Midbrain (tissue), 1 donor: ENCODE results near the gene PEAK1.
A peak's percentile ranks its signal among the peaks of the same experiment; 100 is the strongest.

Experiments used
- DNase-seq: peaks from one replicate; lab custom pipeline; 2025; lab: John Stamatoyannopoulos, UW

The PEAK1 gene

DNA sequence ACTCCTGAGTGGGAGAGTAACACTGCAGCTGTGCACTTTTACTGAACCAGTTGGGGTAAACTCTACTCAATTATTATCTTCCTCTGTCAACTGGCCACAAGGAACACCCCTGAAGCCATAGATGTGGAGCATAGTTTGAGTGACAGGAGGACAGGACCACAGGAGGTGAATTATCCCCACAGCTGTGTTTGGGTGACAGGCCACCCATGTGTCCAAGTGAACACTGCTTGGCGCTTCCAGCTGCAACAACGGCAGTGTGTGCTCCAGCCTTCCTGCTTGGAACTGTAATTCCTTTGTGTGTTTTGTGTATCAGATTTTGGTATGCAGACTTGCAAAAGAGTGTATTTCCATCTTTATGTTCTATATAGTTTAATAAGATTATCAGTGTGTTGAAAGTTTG, 328.8 kb downstream of the PEAK1 start:
- DNase-seq = no peak

DNA sequence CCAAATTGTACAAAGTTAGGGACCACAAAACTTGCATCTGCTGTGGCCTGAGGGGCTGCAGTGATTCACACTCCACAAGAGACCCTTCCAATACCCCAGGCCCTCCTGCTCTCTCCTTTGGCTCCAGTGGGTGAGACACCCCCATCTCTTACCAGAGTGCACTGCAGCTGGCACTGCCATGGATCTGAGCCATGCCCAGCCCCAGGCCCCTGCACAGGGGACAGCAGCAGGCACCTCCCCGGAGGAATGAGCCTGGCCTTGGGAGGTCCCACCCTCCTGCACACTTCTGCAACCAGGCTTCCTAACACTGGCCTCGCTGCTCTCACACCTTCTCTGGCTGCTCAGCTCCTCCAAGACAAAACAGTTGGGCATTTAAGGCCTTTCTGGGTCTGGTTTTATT, 332.7 kb downstream of the PEAK1 start:
- no peak for DNase-seq

DNA sequence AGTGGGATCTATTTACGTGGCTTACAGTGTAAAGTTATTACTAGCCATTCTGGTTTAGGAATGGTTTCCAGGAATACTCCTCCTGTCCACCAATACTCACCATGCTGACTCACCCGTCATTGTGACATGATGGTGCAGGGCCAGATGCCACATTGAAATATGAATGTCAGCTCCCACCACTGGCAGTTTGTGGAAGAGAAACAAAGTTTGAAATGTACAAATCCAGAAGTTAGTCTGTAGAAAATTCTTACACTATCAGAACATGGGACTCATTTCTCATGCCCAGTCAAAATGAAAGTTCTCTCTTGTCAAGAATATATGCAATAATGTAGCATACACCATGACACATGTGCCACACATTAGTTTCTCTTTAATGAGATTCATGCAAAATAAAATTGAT, 334.6 kb downstream of the PEAK1 start:
- DNase-seq = no peak

DNA sequence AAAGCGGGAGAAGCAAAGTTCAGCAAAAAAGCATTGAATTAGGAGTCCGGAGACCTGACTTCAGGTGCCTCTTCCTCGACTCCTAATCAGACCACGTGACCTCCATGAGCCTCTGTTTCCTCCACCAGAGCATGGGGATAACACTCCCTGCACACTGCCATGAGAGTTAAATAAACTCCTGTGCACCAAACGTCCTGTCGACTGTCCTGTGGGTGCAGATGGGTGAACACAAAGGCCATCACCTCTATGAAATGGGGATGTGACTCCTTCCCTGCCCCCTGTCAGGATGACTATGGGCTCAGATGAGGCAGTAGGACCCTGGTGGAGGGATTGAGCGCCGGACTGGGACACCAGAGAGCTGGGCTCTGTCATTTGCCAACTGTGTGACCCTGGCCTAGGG, 335.5 kb downstream of the PEAK1 start:
- DNase-seq = no peak

DNA sequence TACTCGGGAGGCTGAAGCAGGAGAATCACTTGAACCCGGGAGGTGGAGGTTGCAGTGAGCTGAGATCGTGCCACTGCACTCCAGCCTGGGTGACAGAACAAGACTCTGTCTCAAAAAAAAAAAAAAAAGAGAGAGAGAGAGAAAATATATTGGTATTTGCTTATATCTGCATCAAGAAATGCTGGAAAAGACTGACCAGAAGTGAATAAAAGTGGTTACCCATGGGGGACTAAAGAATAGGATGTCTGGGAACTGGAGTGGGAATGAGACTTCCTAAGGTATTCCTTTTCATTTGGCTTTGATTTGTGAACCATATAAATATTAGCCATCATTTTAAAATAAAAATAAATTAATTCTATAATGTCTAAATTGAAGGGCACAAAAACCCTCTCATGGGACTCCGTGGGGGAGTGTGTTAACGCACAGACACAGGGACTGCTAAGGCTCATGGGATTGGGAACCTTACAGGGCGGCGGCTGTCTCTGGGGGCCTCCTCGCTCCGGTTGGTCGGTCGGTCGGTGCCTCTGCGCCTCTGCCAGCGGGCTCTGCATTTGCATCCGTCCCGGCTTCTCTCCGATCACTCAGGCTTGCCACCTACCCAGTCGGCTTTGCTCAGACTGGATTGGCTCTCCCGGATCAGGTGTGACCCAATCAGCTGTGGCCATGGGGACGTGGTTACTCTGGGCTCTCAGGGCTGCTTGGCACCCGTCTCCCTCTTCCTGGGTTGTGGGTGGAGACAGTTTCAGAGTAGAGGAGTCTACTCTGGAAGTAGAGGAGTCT, 336.3 kb downstream of the PEAK1 start:
- DNase-seq = peak; percentile 32

DNA sequence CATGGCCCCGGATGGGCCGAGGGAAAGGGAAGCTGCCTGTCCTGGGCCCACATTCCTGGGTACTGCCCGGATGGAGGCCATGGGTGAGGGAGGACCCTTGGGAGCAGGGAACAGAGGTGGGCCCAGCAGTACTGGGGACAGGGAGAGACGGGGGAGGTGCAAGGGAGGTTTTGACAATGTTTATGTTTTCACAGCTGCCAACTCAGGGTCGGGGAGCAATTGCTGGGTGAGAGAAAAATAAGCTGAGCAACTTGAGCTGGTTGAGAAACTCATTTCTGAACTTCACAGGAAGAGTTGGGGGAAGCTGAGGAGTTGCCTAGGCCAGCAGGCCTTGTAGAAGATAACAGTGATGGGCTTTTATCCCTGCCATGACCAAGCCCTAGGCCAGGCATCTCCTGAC, 337.9 kb downstream of the PEAK1 start:
- no peak for DNase-seq

DNA sequence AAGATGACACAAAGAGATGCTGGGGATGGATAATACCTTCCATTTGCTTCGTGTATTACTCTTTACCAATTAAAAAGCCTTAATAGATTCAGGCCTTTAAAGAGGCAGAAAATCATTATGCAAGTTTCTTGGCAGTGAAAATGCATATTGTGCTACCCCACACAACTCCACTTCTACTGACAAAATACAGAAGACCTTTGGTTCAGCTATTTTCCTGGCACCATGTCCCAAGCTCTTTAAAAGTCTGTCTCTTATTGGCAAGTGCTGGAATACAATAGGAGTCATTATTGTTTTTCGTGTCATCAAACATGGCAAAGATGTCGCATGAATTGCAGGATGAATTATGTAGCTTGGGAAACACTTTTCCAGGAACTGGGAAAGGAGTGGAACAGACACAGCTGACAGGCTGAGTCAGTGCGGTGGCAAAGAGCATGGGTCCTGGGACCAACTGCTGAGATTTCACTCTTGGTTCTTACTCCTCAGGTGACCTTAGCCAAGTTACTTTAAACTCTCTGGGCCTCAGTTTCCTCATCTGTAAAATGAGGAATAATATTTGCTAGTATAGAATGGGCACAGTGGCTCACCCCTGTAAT, 343.5 kb downstream of the PEAK1 start:
- DNase-seq = peak; percentile 27

DNA sequence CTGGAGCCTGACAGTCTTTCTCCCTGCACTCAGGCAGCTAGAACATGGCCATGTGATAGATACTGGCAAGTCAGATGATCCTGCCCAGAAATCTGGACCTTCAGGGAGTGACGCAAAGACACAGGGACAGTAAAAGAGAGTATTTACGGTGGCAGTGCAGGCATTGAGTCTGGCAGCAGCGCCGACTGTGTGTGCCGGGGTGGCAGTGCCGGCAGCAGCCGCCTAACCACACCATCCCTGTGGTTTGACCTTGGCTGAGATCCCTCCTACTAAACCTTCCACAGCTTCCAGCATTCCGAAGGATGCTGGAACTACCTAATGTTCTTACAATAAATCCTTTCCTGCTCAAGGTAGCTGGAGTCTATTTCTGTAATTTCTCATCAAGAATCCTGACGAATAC, 344.4 kb downstream of the PEAK1 start:
- DNase-seq = peak; percentile 30

DNA sequence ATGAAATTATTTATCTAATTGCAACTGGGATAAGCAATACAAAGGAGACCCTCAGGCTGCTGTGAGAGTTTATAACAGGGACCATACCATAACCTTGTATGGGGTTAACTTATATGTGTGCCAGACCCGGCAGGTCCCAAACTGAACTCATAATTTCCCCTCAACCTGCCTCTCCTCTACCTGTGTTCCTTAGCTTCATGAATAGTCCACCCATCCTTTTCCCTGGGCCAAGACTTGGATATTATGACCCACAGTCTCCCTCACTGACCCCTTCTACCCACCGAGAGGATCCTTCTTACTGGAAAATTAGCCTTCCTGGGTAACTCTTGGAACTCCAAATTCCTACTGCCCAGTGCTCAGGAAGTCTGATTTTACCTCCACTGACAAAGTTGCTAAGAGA, 345.6 kb downstream of the PEAK1 start:
- no peak for DNase-seq

DNA sequence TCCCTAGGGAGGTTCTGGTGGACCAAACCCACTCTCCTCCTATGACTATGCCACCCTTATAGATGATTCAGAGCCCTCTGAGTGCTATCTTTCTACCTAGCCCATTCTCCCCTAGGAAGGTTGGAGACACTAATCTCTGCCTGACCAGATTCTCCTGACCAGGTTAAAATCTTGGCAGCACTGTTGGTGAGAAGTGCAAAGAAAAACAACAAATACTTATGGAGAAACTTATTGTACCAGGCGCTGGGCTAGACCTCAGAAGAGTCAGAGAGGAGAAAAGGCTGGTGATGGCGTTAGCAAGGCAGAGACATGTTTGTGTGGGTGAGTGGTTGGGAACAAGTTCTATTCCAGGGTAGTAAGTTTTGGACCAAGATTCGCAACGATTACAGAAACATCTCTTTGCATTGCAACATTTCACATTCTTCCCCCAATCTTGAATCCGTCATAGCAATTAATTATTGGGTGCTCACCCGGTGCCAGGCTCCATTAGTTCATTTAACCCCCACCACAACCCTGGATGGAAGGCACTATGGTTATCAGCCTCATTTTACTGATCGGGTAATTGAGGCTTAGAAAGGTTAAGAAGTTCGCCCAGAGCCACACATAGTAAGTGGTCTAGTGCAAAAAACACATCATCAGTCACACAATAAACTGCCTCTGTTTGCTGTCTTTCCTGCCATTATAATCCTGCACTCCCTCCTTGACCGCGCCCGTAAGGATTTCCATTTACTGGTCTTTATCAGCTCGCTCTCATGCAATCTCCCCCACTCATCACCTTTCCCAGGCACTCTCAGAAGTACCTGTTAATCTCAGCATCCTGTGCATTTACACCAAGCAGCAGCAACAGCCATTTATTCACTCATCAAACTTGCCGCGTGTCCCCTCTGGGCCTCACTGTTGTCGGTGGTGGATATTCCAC, 348.3 kb downstream of the PEAK1 start:
- no peak for DNase-seq

DNA sequence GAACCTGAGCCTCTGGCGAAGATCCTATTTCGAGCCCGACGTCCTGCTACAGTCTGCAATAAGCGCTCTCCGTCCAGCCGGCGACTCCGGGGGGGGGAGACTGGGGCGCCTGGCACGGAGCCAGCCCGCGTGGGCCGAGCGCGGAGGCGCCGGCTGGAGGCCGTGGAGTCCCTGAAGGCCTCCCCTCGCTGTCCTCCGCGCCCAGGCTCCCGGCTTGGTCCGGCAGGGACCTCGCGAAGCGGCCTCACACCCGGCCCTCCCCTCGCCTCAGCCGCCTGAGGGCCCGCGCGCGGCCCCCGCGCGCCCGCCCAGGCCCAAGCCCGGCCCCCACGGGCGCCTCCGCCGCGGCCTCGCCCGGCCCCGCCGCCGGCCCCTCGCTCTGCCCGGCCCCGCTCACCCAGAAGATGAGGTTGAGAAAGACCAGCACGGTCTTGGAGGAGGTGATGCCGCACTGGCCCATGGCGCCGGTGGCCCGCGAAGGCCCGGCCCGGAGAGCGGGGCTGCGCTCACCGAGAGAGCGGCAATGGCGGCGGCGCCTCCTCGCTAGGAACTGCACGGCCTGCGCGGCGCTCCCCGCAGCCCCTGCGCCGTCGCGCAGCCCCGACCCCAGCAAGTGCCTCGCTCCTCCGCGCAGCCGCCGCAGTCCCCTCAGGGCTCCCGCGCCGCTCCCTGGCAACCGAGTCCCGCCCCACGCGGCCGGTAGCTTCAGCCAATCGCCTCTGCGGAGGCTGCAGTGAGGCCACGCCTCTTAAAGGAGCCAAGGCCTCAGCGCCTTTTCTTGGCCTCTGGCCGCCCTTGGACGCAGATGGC, 349.2 kb downstream of the PEAK1 start, which contains the start of gene TSPAN3:
Gene TSPAN3 (minus strand): TSS at position 615 of the 810 bp plus-strand sequence. CDS start 155 bp downstream, at position 460.
- peak; percentile 95 for DNase-seq

DNA sequence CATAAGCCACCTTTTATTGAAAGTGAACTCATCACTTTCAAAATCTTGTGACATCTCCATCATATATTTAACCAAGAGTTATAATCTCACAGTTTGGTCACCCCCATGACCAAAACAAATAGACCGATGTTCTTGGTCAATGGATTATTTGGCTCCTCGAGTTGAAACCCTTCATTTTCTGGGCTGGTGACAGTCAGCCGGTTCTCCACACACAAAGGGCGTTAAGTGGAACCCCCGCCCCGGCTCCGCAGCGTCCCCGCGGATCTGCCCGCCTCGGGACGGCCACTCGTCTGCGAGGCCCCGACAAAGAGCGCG, 349.8 kb downstream of the PEAK1 start:
- no peak for DNase-seq

DNA sequence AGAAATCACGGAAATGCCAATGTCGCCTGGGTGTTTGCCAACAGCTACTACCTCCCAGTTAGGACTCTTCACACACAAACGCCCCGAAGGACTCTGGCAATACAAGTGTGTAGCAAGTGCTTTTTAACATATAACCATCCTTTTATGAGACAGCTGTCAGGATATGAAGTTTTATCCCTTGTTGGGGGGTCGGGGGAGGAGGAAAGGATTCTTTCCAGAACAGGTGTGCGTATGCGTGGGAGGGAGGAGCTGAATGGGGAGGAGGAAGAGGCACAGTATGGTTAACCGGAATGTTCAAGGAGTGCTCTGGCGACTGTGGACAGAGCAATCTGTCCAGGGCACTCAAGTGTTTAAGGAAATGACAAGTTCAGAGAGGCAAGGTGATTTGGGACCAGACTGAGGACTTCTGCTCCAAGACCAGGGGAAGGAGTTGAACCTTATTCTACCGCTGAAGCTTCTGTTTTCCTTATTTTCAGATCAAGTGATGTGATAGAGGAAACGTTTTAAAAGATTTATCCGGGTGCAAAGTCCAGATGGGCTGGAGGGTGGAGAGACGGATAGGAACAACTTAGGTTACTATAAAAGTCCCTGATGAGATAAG, 350.3 kb downstream of the PEAK1 start:
- DNase-seq = no peak

DNA sequence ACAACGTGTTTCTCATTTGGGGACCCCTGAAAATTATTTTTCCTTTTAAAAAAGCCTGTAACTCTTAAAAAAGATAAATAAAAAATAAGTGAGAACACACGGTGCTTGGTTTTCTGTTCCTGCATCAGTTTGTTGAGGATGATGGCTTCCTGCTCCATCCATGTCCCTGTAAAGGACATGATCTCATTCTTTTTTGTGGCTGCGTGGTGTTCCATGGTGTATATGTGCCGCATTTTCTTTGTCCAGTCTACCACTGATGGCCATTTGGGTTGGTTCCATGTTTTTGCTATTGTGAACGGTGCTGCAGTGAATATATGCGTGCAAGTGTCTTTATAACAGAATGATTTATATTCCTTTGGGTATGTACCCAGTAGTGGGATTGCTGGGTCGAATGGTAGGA, 351.3 kb downstream of the PEAK1 start:
- no peak for DNase-seq

DNA sequence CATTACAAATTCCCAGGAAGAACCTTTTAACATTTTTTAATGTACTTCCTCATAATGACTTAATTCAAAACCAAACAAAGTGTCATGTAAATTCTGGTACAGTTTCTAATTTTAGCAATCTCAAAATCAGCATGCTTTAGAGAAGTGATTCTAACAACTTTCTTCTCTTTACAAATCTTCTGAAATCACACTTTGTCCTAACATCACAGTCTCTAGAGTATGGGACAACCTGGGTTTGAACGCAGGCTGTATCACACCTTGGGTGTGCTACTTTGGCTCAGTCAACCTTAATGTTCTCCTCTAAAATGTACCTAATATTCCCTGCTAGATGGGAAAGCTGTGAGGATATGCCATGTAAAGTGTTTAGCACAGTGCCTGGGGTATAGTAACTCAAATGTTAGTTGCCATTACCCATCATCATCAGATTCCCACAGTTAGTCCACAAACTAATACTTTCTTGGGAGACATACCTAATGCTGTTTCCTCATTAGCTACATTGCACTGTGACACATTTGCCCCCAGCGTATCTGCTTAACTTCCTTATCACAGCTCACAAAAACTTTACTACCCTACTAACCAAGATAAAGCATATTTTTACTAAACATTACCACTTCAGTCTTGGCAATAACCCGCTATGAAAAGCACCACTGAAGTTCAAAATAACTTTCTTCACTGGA, 352.1 kb downstream of the PEAK1 start:
- no peak for DNase-seq

DNA sequence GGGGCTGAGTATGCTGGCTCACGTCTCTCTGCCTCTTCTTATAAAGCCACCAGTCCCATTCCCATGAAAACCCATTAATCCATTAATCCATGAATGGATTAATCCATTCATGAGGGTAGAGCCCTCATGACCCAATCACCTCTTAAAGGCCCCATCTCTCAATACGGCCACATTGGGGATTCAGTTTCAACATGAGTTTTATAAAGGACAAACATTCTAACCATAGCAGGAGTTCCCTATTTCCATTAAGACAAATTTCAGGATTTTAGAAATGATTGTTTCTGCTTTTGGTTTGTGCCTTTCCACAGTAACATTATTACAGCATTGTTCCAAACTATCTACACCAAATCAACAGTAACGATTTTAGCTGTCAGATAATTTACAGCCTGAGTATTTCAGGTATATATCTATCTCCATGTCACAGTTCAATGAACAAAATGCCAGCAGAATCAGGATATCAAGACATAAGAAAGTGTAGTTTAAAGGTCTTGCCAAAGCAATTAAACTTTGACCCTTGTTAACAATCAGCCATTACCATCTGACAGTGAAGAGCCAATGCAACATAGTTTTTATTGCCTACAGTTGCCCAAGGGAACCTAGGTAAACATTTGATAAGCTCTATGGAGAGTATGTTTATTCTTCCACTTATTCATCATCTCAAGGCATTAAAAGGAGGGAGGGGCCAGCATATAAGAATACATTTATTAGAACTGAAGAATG, 352.8 kb downstream of the PEAK1 start:
- no peak for DNase-seq

DNA sequence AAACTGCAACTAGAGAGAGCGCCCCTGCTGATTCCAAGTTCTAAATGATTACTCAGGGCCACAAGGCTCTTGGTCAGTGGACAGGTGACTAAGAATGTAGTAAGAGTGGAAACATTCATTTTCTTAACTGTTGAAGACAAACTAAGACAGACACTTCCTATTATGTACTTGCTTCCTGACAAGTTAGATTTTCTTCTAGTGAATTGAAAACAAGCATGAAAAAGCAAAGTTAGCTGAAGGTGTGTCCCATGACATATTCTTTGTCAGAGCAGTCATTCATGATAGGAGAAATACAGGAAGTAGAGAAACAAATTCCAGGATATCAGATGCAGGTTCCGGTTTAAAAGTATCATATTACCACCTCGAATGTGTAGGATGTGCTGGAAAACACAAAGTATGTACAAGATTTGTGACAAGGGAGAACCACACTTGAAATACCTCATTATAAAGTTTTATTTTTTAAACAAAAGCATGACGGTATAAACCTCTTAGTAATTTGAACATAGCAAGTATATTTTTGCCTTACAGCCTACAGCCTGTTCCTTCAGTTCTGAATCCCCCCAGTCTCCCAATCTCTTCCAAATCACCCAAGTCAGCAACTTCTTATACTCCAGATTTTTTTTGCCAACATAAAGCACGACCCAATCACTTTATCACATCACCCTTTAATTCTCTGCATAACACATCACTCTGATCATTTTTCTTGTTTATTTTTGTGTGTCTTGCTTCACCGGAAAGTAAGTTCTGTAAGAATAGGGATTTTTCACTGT, 355.2 kb downstream of the PEAK1 start:
- no peak for DNase-seq

DNA sequence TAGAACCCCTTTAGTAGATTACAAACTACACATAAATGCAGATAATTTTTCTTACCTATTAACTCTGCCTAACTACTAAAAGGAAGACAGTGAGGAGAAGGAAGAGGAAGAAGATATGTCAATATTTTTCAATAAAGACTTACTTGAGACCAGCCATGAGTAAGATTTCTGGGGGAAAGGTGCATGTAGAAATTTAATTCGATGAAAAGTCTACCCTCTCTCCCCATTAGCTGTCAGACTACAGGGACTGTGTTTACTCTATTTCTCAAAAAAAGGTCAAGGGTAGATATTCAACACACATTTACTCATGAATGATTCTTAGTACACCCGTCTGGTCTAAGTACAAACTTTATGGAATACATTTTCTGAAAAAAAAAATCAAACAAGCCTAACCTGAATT, 355.8 kb downstream of the PEAK1 start:
- no peak for DNase-seq

DNA sequence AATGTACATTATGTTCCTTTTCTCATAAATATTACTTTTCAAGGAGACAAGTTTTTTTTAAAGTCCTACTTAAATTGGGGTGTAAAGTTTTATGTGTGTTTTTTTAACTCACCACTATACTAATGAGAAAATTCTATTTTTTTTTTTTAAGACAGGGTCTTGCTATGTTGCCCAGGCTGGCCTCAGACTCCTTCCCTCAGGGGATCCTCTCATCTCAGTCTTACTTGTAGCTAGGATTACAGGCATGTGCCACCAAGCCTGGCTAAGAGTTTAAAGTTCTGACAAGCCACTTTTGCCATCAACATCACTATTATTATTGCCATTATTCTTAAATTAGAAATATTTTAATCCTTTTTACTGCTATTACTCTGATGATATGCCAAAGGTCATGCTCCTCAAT, 356.7 kb downstream of the PEAK1 start:
- DNase-seq = no peak

DNA sequence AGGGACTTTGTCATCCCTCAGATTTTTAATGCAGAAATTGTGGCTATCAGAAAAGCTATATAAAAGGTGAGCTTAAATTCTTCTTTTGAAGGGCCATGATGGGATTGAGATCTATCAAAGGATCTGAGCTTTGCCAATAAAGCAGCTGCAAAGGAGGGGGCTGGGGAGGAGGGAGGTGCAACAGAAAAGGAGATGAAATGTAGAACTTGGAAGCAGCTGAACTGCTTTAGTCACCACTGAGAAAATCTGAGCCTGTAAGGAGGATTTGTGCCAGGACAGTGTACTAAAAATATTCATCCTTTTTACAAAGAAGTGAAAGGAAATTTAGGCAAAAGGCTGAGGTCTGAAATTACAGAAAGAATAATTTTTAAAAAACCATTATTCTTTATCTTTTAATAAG, 359.4 kb downstream of the PEAK1 start:
- DNase-seq = peak; percentile 38
